GM23248 (cell line): ENCODE measurements around the gene TMEM131L.

Source experiments
- EZH2 ChIP-seq: fragments of 200-600 bp; sonication (generic); IDR thresholded peaks from 2 replicates; pipeline ENCODE4 v1.6.1; 2018; ENCODE audit warnings: antibody characterized with exemption, mild to moderate bottlenecking; ENCODE audit not compliant: insufficient read depth, poor library complexity, severe bottlenecking
- EZH2phosphoT487 ChIP-seq: fragments of 200-600 bp; sonication (generic); IDR thresholded peaks from 2 replicates; pipeline ENCODE4 v1.6.1; 2018; ENCODE audit warnings: antibody characterized with exemption, moderate library complexity, mild to moderate bottlenecking, low read depth; ENCODE audit not compliant: insufficient read depth

- no peak for TF ChIP-seq EZH2phosphoT487
- no peak for TF ChIP-seq EZH2
These were observed 35.4 kb downstream of the TMEM131L start for GRCh38 chr4:153501578-153501977.
